Measurements from ENCODE around the gene CHRNA3.
"Not testable (repeated sequence)": the region's sequence is repeated elsewhere in the genome, so short reads cannot be mapped to it uniquely, and the experiment has no call there.

The CHRNA3 gene

DNA sequence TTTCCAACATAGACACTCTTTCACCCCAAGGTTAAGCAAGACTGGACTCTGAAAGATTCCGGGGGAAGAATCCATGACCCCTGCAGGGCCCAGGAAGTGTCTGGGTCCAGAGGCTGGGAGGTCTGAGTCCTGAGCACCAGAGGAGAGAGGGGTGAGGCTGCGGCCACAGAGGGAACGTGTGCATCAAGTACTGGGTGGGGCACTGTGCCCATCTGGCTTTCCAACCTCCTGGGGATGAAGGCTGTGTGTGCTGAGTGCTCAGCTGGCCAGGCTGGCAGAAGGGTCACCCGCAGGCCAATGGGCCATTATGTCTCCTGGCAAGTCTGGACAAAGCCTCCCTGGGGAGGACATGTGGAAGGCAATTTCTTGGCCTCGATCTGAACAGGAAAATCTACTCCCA lies 3.3 kb downstream of the CHRNA3 start:
- Mint-ChIP-seq H3K36me3 (ENCODE audit: low read depth) (no peaks in the 10 kb centered on the region), H3K9me3 (no peaks in the 10 kb centered on the region), H3K4me3 (no peak overlapping the region), H3K27ac (no peak overlapping the region), H3K4me1 (ENCODE audit: low read depth) (no peaks in the 10 kb centered on the region), H3K27me3 (ENCODE audit: low read depth) (peaks cover 37% of the 10 kb centered on the region)
- DNase-seq (ENCODE audit: low spot score): no peak

DNA sequence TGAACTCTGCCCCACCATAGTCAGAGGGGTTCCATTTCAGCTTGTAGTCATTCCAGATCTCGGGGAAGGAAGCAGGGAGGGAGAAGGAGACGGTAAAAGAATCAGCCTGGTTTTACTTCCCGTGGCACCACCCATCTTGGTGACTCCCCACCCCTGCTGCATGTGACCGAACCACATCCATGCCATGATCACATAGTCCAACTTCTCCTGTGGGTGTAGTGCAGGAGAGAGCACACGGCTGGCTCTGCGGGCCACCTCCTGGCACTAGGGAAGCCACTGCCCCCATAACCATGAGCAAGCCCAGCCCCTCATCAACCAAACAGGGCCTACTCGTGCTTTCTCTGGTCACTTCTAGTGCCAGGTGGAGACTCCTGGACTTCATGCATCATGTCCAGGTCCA lies 3.7 kb downstream of the CHRNA3 start:
- Mint-ChIP-seq H3K9me3 (no peaks in the 10 kb centered on the region), H3K27me3 (ENCODE audit: low read depth) (peaks cover 32% of the 10 kb centered on the region), H3K27ac (no peak overlapping the region), H3K4me3 (no peak overlapping the region), H3K36me3 (ENCODE audit: low read depth) (no peaks in the 10 kb centered on the region), H3K4me1 (ENCODE audit: low read depth) (no peaks in the 10 kb centered on the region)
- no peak for DNase-seq (ENCODE audit: low spot score)

DNA sequence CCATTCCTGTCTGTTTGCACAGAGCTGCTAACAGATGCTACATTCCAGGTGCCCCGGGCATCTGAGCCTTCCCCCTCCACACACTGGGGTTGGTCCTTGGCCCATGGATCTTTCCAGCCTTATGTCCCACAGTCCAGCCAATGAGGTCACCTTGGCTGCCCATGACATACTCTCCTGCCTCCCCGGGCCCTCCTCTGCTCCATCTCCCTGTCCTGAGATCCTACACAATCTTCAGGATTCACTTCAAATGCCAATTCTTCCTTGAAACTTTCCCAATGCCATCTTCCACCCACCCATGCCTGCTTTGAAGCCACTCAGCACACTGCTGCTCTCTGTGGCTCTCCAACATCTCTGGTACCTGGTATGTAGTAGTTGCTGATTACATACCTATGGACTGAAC lies 4.3 kb downstream of the CHRNA3 start:
- Mint-ChIP-seq H3K27me3 (ENCODE audit: low read depth) (peaks cover 27% of the 10 kb centered on the region), H3K9me3 (no peaks in the 10 kb centered on the region), H3K36me3 (ENCODE audit: low read depth) (no peaks in the 10 kb centered on the region), H3K27ac (no peak overlapping the region), H3K4me1 (ENCODE audit: low read depth) (no peaks in the 10 kb centered on the region), H3K4me3 (no peak overlapping the region)
- DNase-seq (ENCODE audit: low spot score): no peak

- no peaks in the 10 kb centered on the region for H3K9me3 Mint-ChIP-seq
- no peaks in the 10 kb centered on the region for H3K36me3 Mint-ChIP-seq (ENCODE audit: low read depth)
- H3K27ac Mint-ChIP-seq: no peak overlapping the region
- H3K27me3 Mint-ChIP-seq (ENCODE audit: low read depth): peaks cover 21% of the 10 kb centered on the region
- DNase-seq (ENCODE audit: low spot score): no peak
- H3K4me3 Mint-ChIP-seq: no peak overlapping the region
- no peaks in the 10 kb centered on the region for H3K4me1 Mint-ChIP-seq (ENCODE audit: low read depth)
These were observed 5.6 kb downstream of the CHRNA3 start for GRCh38 chr15:78615151-78615589.

DNA sequence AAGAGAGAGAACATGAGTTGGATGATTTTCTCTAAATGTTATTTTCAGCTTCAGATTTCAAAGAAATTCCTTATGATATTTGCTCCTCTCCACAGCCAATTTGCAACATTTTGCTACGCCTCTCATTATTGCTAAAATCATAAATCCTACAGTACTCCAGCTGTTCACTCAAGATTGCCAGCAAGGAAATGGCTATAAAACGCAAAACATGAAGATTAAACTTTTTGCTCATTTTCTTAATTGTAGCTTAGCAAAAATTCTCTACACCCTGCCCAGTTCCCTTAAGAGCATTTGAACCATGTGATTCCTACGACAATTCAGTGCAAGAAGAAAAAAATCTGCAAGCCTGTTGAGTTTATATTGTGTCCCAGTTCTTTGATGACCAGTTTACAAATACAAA lies 6.8 kb downstream of the CHRNA3 start:
- no peaks in the 10 kb centered on the region for H3K36me3 Mint-ChIP-seq (ENCODE audit: low read depth)
- no peak overlapping the region for H3K4me3 Mint-ChIP-seq
- H3K4me1 Mint-ChIP-seq (ENCODE audit: low read depth): no peaks in the 10 kb centered on the region
- no peak overlapping the region for H3K27ac Mint-ChIP-seq
- peaks cover 15% of the 10 kb centered on the region for H3K27me3 Mint-ChIP-seq (ENCODE audit: low read depth)
- no peak for DNase-seq (ENCODE audit: low spot score)
- no peaks in the 10 kb centered on the region for H3K9me3 Mint-ChIP-seq

GRCh38 chr15:78609551-78609950 lies 11.2 kb downstream of the CHRNA3 start:
- not testable (repeated sequence) for H3K27ac Mint-ChIP-seq; H3K9me3 Mint-ChIP-seq; DNase-seq (ENCODE audit: low spot score); H3K4me3 Mint-ChIP-seq; H3K27me3 Mint-ChIP-seq (ENCODE audit: low read depth); H3K36me3 Mint-ChIP-seq (ENCODE audit: low read depth); H3K4me1 Mint-ChIP-seq (ENCODE audit: low read depth)

GRCh38 chr15:78605680-78606079 lies 15.1 kb downstream of the CHRNA3 start:
- Mint-ChIP-seq H3K9me3 (no peaks in the 10 kb centered on the region), H3K27me3 (ENCODE audit: low read depth) (peaks cover 6% of the 10 kb centered on the region), H3K4me1 (ENCODE audit: low read depth) (no peaks in the 10 kb centered on the region), H3K4me3 (no peak overlapping the region), H3K27ac (no peak overlapping the region), H3K36me3 (ENCODE audit: low read depth) (no peaks in the 10 kb centered on the region)
- DNase-seq (ENCODE audit: low spot score): no peak

DNA sequence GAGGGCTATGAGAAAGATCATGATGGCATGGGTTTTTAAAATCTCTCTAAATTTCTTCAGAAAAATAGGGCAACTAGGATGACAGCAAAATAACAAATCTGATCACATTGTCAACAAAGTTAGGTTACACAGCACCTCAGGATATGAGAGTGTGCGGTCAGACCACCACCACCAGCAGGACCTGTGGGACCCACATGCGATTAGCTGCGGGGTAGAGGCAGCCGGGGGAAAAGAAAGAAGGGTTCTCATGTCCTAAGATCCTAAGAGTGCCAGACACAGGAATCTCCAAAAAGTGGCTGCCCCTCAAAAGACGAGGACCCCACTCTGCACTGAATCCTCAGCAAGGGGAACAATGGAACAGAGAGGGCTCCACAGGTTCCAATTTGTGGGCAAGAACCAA lies 15.6 kb downstream of the CHRNA3 start:
- Mint-ChIP-seq H3K36me3 (ENCODE audit: low read depth) (no peaks in the 10 kb centered on the region), H3K27ac (no peak overlapping the region), H3K4me3 (no peak overlapping the region), H3K9me3 (no peaks in the 10 kb centered on the region), H3K27me3 (ENCODE audit: low read depth) (peaks cover 6% of the 10 kb centered on the region), H3K4me1 (ENCODE audit: low read depth) (no peaks in the 10 kb centered on the region)
- DNase-seq (ENCODE audit: low spot score): no peak

DNA sequence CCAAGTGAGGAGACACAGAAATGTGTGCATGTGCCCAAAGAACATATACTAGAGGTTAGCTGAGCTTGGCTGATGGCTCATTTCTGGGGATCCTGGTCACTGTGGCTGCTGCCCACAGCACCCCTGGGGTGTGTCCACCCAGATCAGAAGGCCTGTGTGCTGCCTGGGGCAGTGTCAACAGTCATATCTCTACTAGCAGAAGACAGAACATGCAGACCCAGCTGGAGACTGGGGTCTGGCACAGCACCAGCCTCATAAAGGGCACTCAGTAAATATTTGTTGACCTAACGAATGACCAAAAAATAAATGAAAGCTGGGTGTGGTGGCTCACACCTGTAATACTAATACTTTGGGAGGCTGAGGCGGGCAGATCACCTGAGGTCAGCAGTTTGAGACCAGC lies 16.4 kb downstream of the CHRNA3 start:
- no peak for DNase-seq (ENCODE audit: low spot score)
- Mint-ChIP-seq H3K27me3 (ENCODE audit: low read depth) (peaks cover under 1% of the 10 kb centered on the region), H3K4me1 (ENCODE audit: low read depth) (no peaks in the 10 kb centered on the region), H3K9me3 (no peaks in the 10 kb centered on the region), H3K4me3 (no peak overlapping the region), H3K36me3 (ENCODE audit: low read depth) (no peaks in the 10 kb centered on the region), H3K27ac (no peak overlapping the region)

DNA sequence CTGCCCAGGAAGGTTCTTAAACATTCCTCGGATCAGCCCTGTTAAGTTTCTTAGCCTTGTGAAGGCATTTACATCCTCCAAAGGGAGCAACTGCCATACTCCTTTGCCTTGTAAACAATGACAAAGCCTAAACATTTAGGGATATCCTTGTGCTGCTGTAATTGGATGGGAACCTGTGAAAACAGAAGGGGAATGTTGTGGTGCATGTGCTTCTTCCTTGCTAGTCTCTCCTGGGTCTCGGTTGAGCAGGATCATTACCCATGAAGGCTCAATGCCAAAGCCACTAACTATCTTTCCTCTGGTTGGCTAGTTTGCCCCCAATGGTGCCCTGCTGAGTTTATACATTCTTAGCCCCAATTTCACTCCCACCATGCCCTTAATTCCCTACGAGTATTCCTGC lies 17.3 kb downstream of the CHRNA3 start:
- H3K4me3 Mint-ChIP-seq: no peak overlapping the region
- H3K27ac Mint-ChIP-seq: no peak overlapping the region
- no peaks in the 10 kb centered on the region for H3K36me3 Mint-ChIP-seq (ENCODE audit: low read depth)
- no peaks in the 10 kb centered on the region for H3K4me1 Mint-ChIP-seq (ENCODE audit: low read depth)
- no peak for DNase-seq (ENCODE audit: low spot score)
- no peaks in the 10 kb centered on the region for H3K9me3 Mint-ChIP-seq
- H3K27me3 Mint-ChIP-seq (ENCODE audit: low read depth): no peaks in the 10 kb centered on the region

DNA sequence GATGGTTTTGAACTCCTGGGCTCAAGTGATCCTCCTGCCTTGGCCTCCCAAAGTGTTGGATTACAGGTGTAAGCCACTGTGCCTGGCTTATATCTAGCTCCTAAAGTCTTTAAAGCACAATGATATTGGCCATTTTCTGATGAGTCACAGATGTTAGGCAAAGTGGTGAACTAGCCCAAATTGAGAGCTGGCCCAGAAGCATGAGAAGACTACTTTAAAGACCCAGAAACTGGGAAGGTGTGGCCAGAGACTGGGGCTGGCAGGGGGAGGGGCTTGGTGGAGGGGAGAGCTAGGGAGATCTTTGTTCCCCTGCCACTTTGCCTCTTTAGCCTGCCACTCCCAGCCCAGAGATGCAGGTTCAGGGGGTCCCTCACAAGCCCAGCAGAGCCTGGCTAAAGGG lies 21.6 kb downstream of the CHRNA3 start:
- Mint-ChIP-seq H3K27me3 (ENCODE audit: low read depth) (no peaks in the 10 kb centered on the region), H3K36me3 (ENCODE audit: low read depth) (no peaks in the 10 kb centered on the region), H3K4me3 (no peak overlapping the region), H3K9me3 (no peaks in the 10 kb centered on the region), H3K27ac (no peak overlapping the region), H3K4me1 (ENCODE audit: low read depth) (no peaks in the 10 kb centered on the region)
- no peak for DNase-seq (ENCODE audit: low spot score)

- H3K4me3 Mint-ChIP-seq: no peak overlapping the region
- H3K4me1 Mint-ChIP-seq (ENCODE audit: low read depth): no peaks in the 10 kb centered on the region
- no peaks in the 10 kb centered on the region for H3K9me3 Mint-ChIP-seq
- no peaks in the 10 kb centered on the region for H3K27me3 Mint-ChIP-seq (ENCODE audit: low read depth)
- no peak for DNase-seq (ENCODE audit: low spot score)
- no peaks in the 10 kb centered on the region for H3K36me3 Mint-ChIP-seq (ENCODE audit: low read depth)
- no peak overlapping the region for H3K27ac Mint-ChIP-seq
These were observed 22.4 kb downstream of the CHRNA3 start for GRCh38 chr15:78598348-78598747.

DNA sequence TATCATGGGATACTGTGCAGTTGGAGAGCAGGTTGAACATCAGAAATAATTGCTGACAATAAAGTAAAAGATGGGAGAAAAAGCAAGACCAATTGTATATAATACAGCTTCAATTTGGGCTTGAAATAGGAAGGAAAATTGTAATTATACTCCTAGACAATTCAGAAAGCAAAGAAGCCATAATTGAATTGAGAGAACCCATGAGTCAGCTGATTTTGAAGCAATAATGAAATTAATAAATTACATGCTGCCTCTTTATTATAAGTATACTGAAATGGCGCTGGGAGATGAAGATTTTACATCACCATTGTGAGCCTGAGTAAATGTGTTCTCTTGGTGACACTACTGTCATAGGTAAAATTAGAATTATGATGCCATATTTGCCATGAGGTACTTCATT lies 23.2 kb downstream of the CHRNA3 start:
- H3K9me3 Mint-ChIP-seq: no peaks in the 10 kb centered on the region

DNA sequence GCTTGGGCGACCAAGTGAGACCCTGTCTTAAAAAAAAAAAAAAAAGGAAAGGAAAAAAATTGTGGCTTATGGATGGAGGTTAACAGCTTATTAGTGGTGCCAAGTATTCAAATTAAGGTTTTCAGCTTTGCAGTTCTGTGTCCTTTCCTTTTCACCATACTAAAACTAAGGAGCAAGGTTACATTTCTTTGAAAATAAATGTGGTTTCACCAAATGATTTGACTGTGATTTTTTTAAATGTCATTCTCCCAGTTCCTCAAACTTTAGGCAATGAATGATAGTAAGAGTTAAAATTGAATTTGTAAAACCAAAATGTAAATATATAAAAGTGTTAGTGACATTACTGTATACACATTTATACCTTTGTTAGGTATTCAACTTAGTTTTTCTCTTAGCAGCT lies 45.9 kb downstream of the CHRNA3 start:
- Mint-ChIP-seq H3K27me3 (ENCODE audit: low read depth) (no peaks in the 10 kb centered on the region), H3K4me3 (no peak overlapping the region), H3K36me3 (ENCODE audit: low read depth) (no peaks in the 10 kb centered on the region), H3K9me3 (no peaks in the 10 kb centered on the region), H3K4me1 (ENCODE audit: low read depth) (no peaks in the 10 kb centered on the region), H3K27ac (no peak overlapping the region)
- DNase-seq (ENCODE audit: low spot score): no peak

More for the DNA sequence above, 23.2 kb downstream of the CHRNA3 start:
- H3K4me1 Mint-ChIP-seq (ENCODE audit: low read depth): no peaks in the 10 kb centered on the region
- no peak overlapping the region for H3K27ac Mint-ChIP-seq
- no peak overlapping the region for H3K4me3 Mint-ChIP-seq
- no peak for DNase-seq (ENCODE audit: low spot score)
- H3K36me3 Mint-ChIP-seq (ENCODE audit: low read depth): no peaks in the 10 kb centered on the region
- no peaks in the 10 kb centered on the region for H3K27me3 Mint-ChIP-seq (ENCODE audit: low read depth)

DNA sequence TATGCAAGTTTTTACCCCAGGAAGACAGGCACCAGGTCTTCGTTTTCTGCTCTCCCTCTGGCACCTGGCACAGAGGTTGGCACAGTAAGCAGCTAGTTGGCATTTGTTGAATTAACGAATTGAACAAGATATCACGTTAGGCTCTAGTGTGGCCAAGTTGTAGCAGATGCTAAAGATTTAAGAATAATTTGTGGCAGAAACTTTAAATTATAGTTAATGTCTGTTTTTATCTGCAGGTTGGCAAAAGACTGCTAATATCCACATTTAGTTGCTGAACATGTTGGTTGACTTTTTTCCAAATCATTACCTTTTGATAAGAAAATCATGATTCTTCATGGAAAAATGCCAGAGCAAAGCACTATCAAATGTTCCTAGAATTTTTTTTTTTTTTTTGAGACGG lies 47.4 kb downstream of the CHRNA3 start:
- H3K4me1 Mint-ChIP-seq (ENCODE audit: low read depth): no peaks in the 10 kb centered on the region
- no peaks in the 10 kb centered on the region for H3K9me3 Mint-ChIP-seq
- H3K27ac Mint-ChIP-seq: no peak overlapping the region
- H3K4me3 Mint-ChIP-seq: no peak overlapping the region
- H3K36me3 Mint-ChIP-seq (ENCODE audit: low read depth): no peaks in the 10 kb centered on the region
- no peak for DNase-seq (ENCODE audit: low spot score)
- H3K27me3 Mint-ChIP-seq (ENCODE audit: low read depth): no peaks in the 10 kb centered on the region
